ENCODE results near the gene MAPK9. TPM values are rescaled to one million over a fixed set of nuclear protein-coding genes. Genes with fewer than 3 reads are reported as not detected.

The MAPK9 gene
- total and polyA plus RNA-seq, 2 experiments from 2014 or later = 22.5 to 23.7 TPM

DNA sequence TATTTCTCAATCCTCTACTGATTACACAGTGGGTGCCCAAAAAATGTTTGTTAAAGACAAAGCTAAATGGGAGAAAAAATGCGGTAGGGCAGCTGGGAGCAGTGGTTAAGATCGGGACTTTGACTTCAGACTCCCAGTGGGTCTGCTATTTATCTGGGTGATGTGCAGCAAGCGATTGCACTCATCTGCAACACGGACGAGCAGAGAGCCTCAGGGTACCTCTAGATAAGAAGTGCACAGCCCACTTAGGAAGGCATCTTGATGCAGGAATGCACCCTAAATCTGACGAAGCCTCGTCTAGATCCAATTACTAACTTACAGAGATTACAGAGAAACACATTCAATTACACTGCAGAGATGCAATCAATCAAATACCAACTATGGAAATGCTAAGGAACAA lies 4.0 kb downstream of the MAPK9 start:
- Histone ChIP-seq H3K27ac (no peak overlapping the region), H3K27me3 (replicated peaks; ENCODE audit: insufficient read depth) (no peaks in the 10 kb centered on the region), H4K20me1 (ENCODE audit: insufficient read depth) (no peaks in the 10 kb centered on the region; the same call in 1 of the 2 replicates), H3K36me3 (ENCODE audit: low read depth) (no peaks in the 10 kb centered on the region), H2AFZ (no peak overlapping the region), H3K4me1 (ENCODE audit: insufficient read depth) (peaks cover 5% of the 10 kb centered on the region; the same call in 1 of the 2 replicates), H3K9me2 (ENCODE audit: insufficient read depth) (no peaks in the 10 kb centered on the region), H3K4me2 (ENCODE audit: unreplicated experiment) (no peak overlapping the region), H3K79me2 (ENCODE audit: insufficient read depth) (peaks cover 80% of the 10 kb centered on the region), H3K9me3 (ENCODE audit: low read depth) (no peaks in the 10 kb centered on the region), H3K4me3 (no peak overlapping the region), H3F3A (ENCODE audit: insufficient read depth) (no peaks in the 10 kb centered on the region), H3K9ac (no peak overlapping the region)
- DNase-seq = no peak
- in situ Hi-C loops (cut with MboI) = no loop called here
- 71 to 75% methylated on average over 7 of the region's 7 CpGs for WGBS, 2 experiments (ENCODE audit: low coverage in 1 of 2, low lambda C conversion rate in 2 of 2, missing lambda C conversion rate in 2 of 2)
- TF ChIP-seq EZH2 (IDR thresholded peaks at IDR 0.05; ENCODE audit: insufficient read depth, poor library complexity, severe bottlenecking) = no peak
- TF ChIP-seq EZH2phosphoT487 (IDR thresholded peaks at IDR 0.05; ENCODE audit: insufficient read depth, low read depth) = no peak

DNA sequence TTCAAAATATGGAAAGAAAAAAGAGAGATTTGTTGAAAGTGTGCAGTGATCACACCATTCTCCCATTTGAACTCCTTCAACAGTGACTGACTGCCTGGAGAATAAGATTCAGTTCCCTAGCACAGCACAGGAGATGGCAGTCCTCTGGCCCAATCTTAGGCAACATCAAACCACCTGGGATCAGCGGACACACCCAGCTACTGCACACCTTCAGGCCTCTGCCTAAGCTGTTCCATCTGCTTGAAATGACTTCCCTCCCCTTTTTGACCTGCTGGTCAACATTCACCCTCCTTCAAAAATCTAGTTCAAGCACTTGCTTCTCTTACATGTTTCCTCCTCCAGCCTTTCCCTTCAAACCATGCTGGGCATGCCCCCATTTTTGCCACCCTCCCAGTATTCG lies 4.5 kb downstream of the MAPK9 start:
- H3K9ac ChIP-seq = no peak overlapping the region
- TF ChIP-seq EZH2phosphoT487 (IDR thresholded peaks at IDR 0.05; ENCODE audit: insufficient read depth, low read depth) (no peak), EZH2 (IDR thresholded peaks at IDR 0.05; ENCODE audit: insufficient read depth, poor library complexity, severe bottlenecking) (no peak)
- no peaks in the 10 kb centered on the region for H3K36me3 ChIP-seq (ENCODE audit: low read depth)
- peaks cover 5% of the 10 kb centered on the region; the same call in 1 of the 2 replicates for H3K4me1 ChIP-seq (ENCODE audit: insufficient read depth)
- no peak for DNase-seq
- H3K27me3 ChIP-seq (replicated peaks; ENCODE audit: insufficient read depth) = no peaks in the 10 kb centered on the region
- no peak overlapping the region for H3K27ac ChIP-seq
- H3K4me2 ChIP-seq (ENCODE audit: unreplicated experiment) = no peak overlapping the region
- WGBS, 2 experiments (ENCODE audit: low coverage in 1 of 2, low lambda C conversion rate in 2 of 2, missing lambda C conversion rate in 2 of 2) = 98 to 100% methylated on average over 2 of the region's 2 CpGs
- peaks cover 80% of the 10 kb centered on the region for H3K79me2 ChIP-seq (ENCODE audit: insufficient read depth)
- in situ Hi-C loops (cut with MboI) = no loop called here
- H4K20me1 ChIP-seq (ENCODE audit: insufficient read depth) = no peaks in the 10 kb centered on the region; the same call in 1 of the 2 replicates
- H3F3A ChIP-seq (ENCODE audit: insufficient read depth) = no peaks in the 10 kb centered on the region
- H3K9me3 ChIP-seq (ENCODE audit: low read depth) = no peaks in the 10 kb centered on the region
- no peaks in the 10 kb centered on the region for H3K9me2 ChIP-seq (ENCODE audit: insufficient read depth)
- H2AFZ ChIP-seq = no peak overlapping the region
- no peak overlapping the region for H3K4me3 ChIP-seq

DNA sequence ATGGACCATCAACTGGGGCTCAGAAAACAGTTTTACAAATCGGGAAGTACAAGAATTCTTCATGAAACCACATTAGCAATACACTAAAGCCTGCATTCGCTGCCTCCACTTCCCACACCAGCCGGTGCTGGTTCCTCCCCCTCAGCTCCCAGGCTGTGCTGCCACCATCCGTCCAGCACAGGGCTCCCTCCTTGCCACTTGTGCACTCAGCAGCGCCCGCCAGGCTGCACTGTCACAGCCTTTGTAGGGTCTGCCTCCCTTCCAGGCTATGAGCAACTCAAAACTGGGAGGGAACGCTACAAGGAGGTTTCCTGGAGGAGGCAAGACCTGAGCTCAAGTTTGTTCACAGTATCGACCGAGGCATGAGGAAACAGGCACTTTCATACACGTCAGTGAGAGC lies 7.7 kb downstream of the MAPK9 start:
- no peak for DNase-seq
- Histone ChIP-seq H3K36me3 (ENCODE audit: low read depth) (0 out of 2 replicates have a peak, but pooled peaks cover 9% of the 10 kb centered on the region), H3F3A (ENCODE audit: insufficient read depth) (no peaks in the 10 kb centered on the region), H3K4me2 (ENCODE audit: unreplicated experiment) (no peak overlapping the region), H4K20me1 (ENCODE audit: insufficient read depth) (no peaks in the 10 kb centered on the region; the same call in 1 of the 2 replicates), H3K4me1 (ENCODE audit: insufficient read depth) (no peaks in the 10 kb centered on the region), H3K27me3 (replicated peaks; ENCODE audit: insufficient read depth) (no peaks in the 10 kb centered on the region), H3K9me2 (ENCODE audit: insufficient read depth) (no peaks in the 10 kb centered on the region), H3K4me3 (no peak overlapping the region), H3K79me2 (ENCODE audit: insufficient read depth) (peaks cover 62% of the 10 kb centered on the region), H3K9ac (no peak overlapping the region), H2AFZ (no peak overlapping the region), H3K9me3 (ENCODE audit: low read depth) (no peaks in the 10 kb centered on the region), H3K27ac (no peak overlapping the region)
- 74 to 80% methylated on average over 10 of the region's 10 CpGs for WGBS, 2 experiments (ENCODE audit: low coverage in 1 of 2, low lambda C conversion rate in 2 of 2, missing lambda C conversion rate in 2 of 2)
- TF ChIP-seq EZH2 (IDR thresholded peaks at IDR 0.05; ENCODE audit: insufficient read depth, poor library complexity, severe bottlenecking) = no peak
- no peak for TF ChIP-seq EZH2phosphoT487 (IDR thresholded peaks at IDR 0.05; ENCODE audit: insufficient read depth, low read depth)
- in situ Hi-C loops (cut with MboI) = no loop called here

DNA sequence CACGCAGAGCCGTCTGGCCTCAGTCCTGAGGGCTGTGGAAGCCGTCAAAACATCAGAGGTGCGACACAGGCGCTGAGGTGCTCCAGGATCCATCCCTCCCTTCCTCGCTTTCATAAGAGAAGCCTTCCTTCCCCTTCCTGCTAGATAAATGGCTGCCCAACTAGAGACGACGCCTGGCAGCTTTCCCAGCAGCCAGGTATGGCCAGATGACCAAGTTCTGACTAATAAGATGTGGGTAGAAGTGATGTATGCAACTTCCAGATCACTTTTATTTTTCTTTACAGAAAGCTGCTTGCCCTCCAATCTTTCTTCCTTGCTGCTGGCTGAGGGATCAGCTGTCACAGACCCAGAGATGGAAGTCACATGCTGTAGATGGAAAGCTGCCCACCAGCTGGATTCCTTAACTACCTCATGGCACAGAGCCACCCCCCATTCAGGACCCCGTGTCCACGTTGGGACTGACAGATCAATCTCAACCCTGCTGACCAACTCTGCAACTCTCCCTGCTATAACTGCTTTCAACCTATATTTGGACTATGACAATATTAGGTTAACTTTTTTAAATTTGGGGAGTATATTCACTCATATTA lies 8.8 kb downstream of the MAPK9 start:
- no peak overlapping the region for H3K9ac ChIP-seq
- peaks cover 9% of the 10 kb centered on the region; the same call in 1 of the 2 replicates for H3K36me3 ChIP-seq (ENCODE audit: low read depth)
- H3K27me3 ChIP-seq (replicated peaks; ENCODE audit: insufficient read depth) = no peaks in the 10 kb centered on the region
- in situ Hi-C loops (cut with MboI) = no loop called here
- H3K9me3 ChIP-seq (ENCODE audit: low read depth) = no peaks in the 10 kb centered on the region
- H3K4me2 ChIP-seq (ENCODE audit: unreplicated experiment) = no peak overlapping the region
- 74% methylated on average over 10 of the region's 10 CpGs for WGBS, 2 experiments (ENCODE audit: low coverage in 1 of 2, low lambda C conversion rate in 2 of 2, missing lambda C conversion rate in 2 of 2)
- peaks cover 52% of the 10 kb centered on the region for H3K79me2 ChIP-seq (ENCODE audit: insufficient read depth)
- no peak overlapping the region for H3K4me3 ChIP-seq
- H2AFZ ChIP-seq = no peak overlapping the region
- no peaks in the 10 kb centered on the region for H3F3A ChIP-seq (ENCODE audit: insufficient read depth)
- DNase-seq = no peak
- no peaks in the 10 kb centered on the region for H3K4me1 ChIP-seq (ENCODE audit: insufficient read depth)
- no peak overlapping the region for H3K27ac ChIP-seq
- TF ChIP-seq EZH2phosphoT487 (IDR thresholded peaks at IDR 0.05; ENCODE audit: insufficient read depth, low read depth) (no peak), EZH2 (IDR thresholded peaks at IDR 0.05; ENCODE audit: insufficient read depth, poor library complexity, severe bottlenecking) (no peak)
- no peaks in the 10 kb centered on the region for H3K9me2 ChIP-seq (ENCODE audit: insufficient read depth)
- H4K20me1 ChIP-seq (ENCODE audit: insufficient read depth) = no peaks in the 10 kb centered on the region
